IMR-90 (cell line): ENCODE data around the gene PAN2. TPM values are rescaled to one million over a fixed set of nuclear protein-coding genes. Genes with fewer than 3 reads are reported as not detected.

Experiments
- ATAC-seq: fragments of 200-7000 bp; cut with Tn5 transposase; 2 replicates; pipeline ENCODE4 v1.9.1; 2020; ENCODE audit warnings: low read depth, mild to moderate bottlenecking, moderate library complexity
- BruUV-seq: library from RNA; stranded (reverse); fragments of 400-500 nt; replicated peaks from 2 replicates; lab custom pipeline; 2021; lab: Mats Ljungman, UMichigan
- CTCF ChIA-PET: fragments of 300-600 bp; formaldehyde crosslinking; extraction: SDS; loops from one replicate; lab custom pipeline; 2021; ENCODE audit warnings: antibody characterized with exemption; lab: Yijun Ruan, JAX
- POLR2A ChIA-PET: fragments of 300-600 bp; sonication (Branson Sonifier 250); formaldehyde crosslinking; loops from one replicate; lab custom pipeline; 2022; ENCODE audit warnings: antibody characterized with exemption; ENCODE audit not compliant: unreplicated experiment; lab: Charles Lee
- DNase-seq: peaks from one replicate; pipeline ENCODE4 v3.0.0; 2013
- H2AFZ ChIP-seq: replicated peaks from 2 replicates; pipeline ENCODE3; 2013; ENCODE audit warnings: low read length, mild to moderate bottlenecking; ENCODE audit not compliant: poor library complexity
- H2AK5ac ChIP-seq: 2 replicates; pipeline ENCODE4 v1.6.1; 2013; ENCODE audit warnings: low read depth, low read length, inconsistent platforms
- H2AK9ac ChIP-seq: replicated peaks from 2 replicates; pipeline ENCODE3; 2013; ENCODE audit warnings: mild to moderate bottlenecking, low read depth, low read length, moderate library complexity; ENCODE audit not compliant: poor library complexity
- H2BK120ac ChIP-seq: 2 replicates; pipeline ENCODE4 v1.6.1; 2013; ENCODE audit warnings: low read depth, low read length, inconsistent platforms
- H2BK15ac ChIP-seq: 3 replicates; pipeline ENCODE4 v1.6.1; 2013; ENCODE audit warnings: low read depth, low read length, inconsistent platforms
- H2BK20ac ChIP-seq: 2 replicates; pipeline ENCODE4 v1.6.1; 2013; ENCODE audit warnings: low read depth, mild to moderate bottlenecking, inconsistent platforms, low read length, moderate library complexity
- H2BK5ac ChIP-seq: 2 replicates; pipeline ENCODE4 v1.6.1; 2013; ENCODE audit warnings: mild to moderate bottlenecking, low read depth, low read length, inconsistent platforms; ENCODE audit not compliant: poor library complexity, severe bottlenecking
- H3K14ac ChIP-seq: replicated peaks from 2 replicates; pipeline ENCODE4 v1.6.1; 2013; ENCODE audit warnings: low read depth, low read length, inconsistent platforms
- H3K18ac ChIP-seq: 2 replicates; pipeline ENCODE4 v1.6.1; 2013; ENCODE audit warnings: low read depth, low read length, control low read depth
- H3K23ac ChIP-seq: 2 replicates; pipeline ENCODE4 v1.6.1; 2013; ENCODE audit warnings: low read depth, low read length, inconsistent platforms
- H3K27ac ChIP-seq: 2 replicates; pipeline ENCODE4 v1.5.1; 2013; ENCODE audit warnings: mild to moderate bottlenecking, control low read depth, low read length; ENCODE audit not compliant: insufficient read depth
- H3K27me3 ChIP-seq: 2 replicates; pipeline ENCODE4 v1.6.1; 2013; ENCODE audit warnings: low read length; ENCODE audit not compliant: control insufficient read depth, insufficient read depth
- H3K36me3 ChIP-seq: 2 replicates; pipeline ENCODE4 v1.6.1; 2013; ENCODE audit warnings: low read length, mixed read lengths; ENCODE audit not compliant: control insufficient read depth, insufficient read depth
- H3K4ac ChIP-seq: 2 replicates; pipeline ENCODE4 v1.6.1; 2013; ENCODE audit warnings: low read depth, low read length, inconsistent platforms
- H3K4me1 ChIP-seq: 2 replicates; pipeline ENCODE4 v1.6.1; 2013; ENCODE audit warnings: low read length, mixed read lengths; ENCODE audit not compliant: control insufficient read depth, insufficient read depth
- H3K4me2 ChIP-seq: 2 replicates; pipeline ENCODE4 v1.6.1; 2013; ENCODE audit warnings: low read depth, mild to moderate bottlenecking, control low read depth, low read length, moderate library complexity
- H3K4me3 ChIP-seq: 2 replicates; pipeline ENCODE4 v1.5.1; 2013; ENCODE audit warnings: low read depth, mild to moderate bottlenecking, control low read depth, low read length, moderate library complexity; ENCODE audit not compliant: insufficient read depth
- H3K56ac ChIP-seq: 2 replicates; pipeline ENCODE4 v1.6.1; 2013; ENCODE audit warnings: low read length, inconsistent platforms; ENCODE audit not compliant: insufficient read depth; ENCODE audit errors: extremely low read depth
- H3K79me1 ChIP-seq, 2 experiments: 2 replicates each; pipeline ENCODE4 v1.6.1; 2013; ENCODE audit warnings: low read length in 2 of 2, inconsistent platforms in 1 of 2, low read depth in 1 of 2
- H3K9ac ChIP-seq: 2 replicates; pipeline ENCODE4 v1.6.1; 2013; ENCODE audit warnings: low read depth, low read length, control low read depth
- H3K9me1 ChIP-seq: 2 replicates; pipeline ENCODE4 v1.6.1; 2013; ENCODE audit warnings: low read length, inconsistent platforms; ENCODE audit not compliant: insufficient read depth
- H3K9me3 ChIP-seq: 2 replicates; pipeline ENCODE4 v1.6.1; 2013; ENCODE audit warnings: low read length; ENCODE audit not compliant: control insufficient read depth, insufficient read depth
- H4K20me1 ChIP-seq: 2 replicates; pipeline ENCODE4 v1.6.1; 2013; ENCODE audit warnings: low read length, inconsistent platforms; ENCODE audit not compliant: insufficient read depth
- H4K5ac ChIP-seq: 2 replicates; pipeline ENCODE4 v1.6.1; 2013; ENCODE audit warnings: mild to moderate bottlenecking, low read depth, low read length, control low read depth
- H4K8ac ChIP-seq, 2 experiments: 2 replicates each; pipeline ENCODE4 v1.6.1; 2013; ENCODE audit warnings: low read depth in 2 of 2, low read length in 2 of 2, control low read depth in 1 of 2, inconsistent platforms in 1 of 2
- H4K91ac ChIP-seq: 2 replicates; pipeline ENCODE4 v1.6.1; 2013; ENCODE audit warnings: low read depth, low read length, inconsistent platforms; ENCODE audit not compliant: insufficient read depth
- ELK1 ChIP-seq: fragments of 150-350 bp; IDR thresholded peaks from 2 replicates; pipeline ENCODE4 v1.6.1; 2016; ENCODE audit warnings: low read depth, mild to moderate bottlenecking, low read length, moderate library complexity, borderline replicate concordance
- MXI1 ChIP-seq: IDR thresholded peaks from 2 replicates; pipeline ENCODE4 v1.6.1; 2012; ENCODE audit warnings: low read depth, mild to moderate bottlenecking, low read length, moderate library complexity, borderline replicate concordance
- NFE2L2 ChIP-seq: fragments of 150-350 bp; IDR thresholded peaks from 2 replicates; pipeline ENCODE4 v1.6.1; 2016; ENCODE audit warnings: low read depth, mild to moderate bottlenecking, low read length
- RFX5 ChIP-seq: IDR thresholded peaks from 2 replicates; pipeline ENCODE4 v1.8.0; 2012; ENCODE audit warnings: low read depth, mild to moderate bottlenecking, low read length, moderate library complexity
- WGBS, 2 experiments: methylation state at CpG; one replicate each; pipeline versions ENCODE4 v1.1.5 to v1.1.7; 2013; ENCODE audit warnings: missing lambda C conversion rate in 2 of 2; ENCODE audit not compliant: insufficient read length in 1 of 2; ENCODE audit errors: extremely low coverage in 2 of 2; 5-methylcytosine and 5-hydroxymethylcytosine counted together
- dilution Hi-C: fragments of 300-500 bp; cut with HindIII; formaldehyde crosslinking; loops from one replicate; pipeline ENCODE4 v1.14.3; 2018; ENCODE audit warnings: low sequenced_read_pairs; ENCODE audit not compliant: unreplicated experiment
- in situ Hi-C: fragments of 300-500 bp; cut with MboI; formaldehyde crosslinking; loops from 3 replicates; pipeline ENCODE4 v1.14.3; 2019; ENCODE audit warnings: low sequenced_read_pairs, inconsistent platforms, mixed read lengths
- intact Hi-C: fragments of 100-400 bp; cut with micrococcal nuclease; formaldehyde crosslinking; loops from 2 replicates; pipeline ENCODE4 v1.10.0; 2022
- polyA plus RNA-seq, 3 experiments: library from polyadenylated mRNA; depleted of rRNA; stranded (reverse); fragments of >200 nt; gene quantifications; 2 replicates each; pipeline ENCODE4 v1.2.3, GENCODE V29; 2012; ENCODE audit warnings: low replicate concordance in 1 of 3
- total RNA-seq: library from RNA; depleted of rRNA; stranded (reverse); fragments of >200 nt; gene quantifications from 2 replicates; pipeline ENCODE4 v1.2.3, GENCODE V29; 2012

Gene PAN2
- total and polyA plus RNA-seq, 2 of the 4 experiments (the other 2 are of a cell fraction) = 9.7 to 20.2 TPM

- Histone ChIP-seq H2AK9ac (no peak overlapping the region), H3K23ac (no peak overlapping the region), H4K91ac (no peak overlapping the region), H2AK5ac (no peak overlapping the region), H3K9me1 (no peaks in the 10 kb centered on the region), H2AFZ (no peak overlapping the region), H2BK20ac (no peak overlapping the region), H3K4me2 (no peak overlapping the region), H3K27me3 (peaks cover 9% of the 10 kb centered on the region), H3K14ac (no peak overlapping the region), H3K36me3 (no peaks in the 10 kb centered on the region), H3K4me1 (peaks cover 9% of the 10 kb centered on the region), H4K8ac (no peak overlapping the region), H3K18ac (no peak overlapping the region), H3K4ac (no peak overlapping the region), H3K27ac (no peak overlapping the region), H3K56ac (no peak overlapping the region), H3K79me1 (no peaks in the 10 kb centered on the region), H2BK5ac (no peak overlapping the region), H4K5ac (no peak overlapping the region), H3K9me3 (no peaks in the 10 kb centered on the region), H3K9ac (no peak overlapping the region), H2BK120ac (no peak overlapping the region), H4K20me1 (no peaks in the 10 kb centered on the region), H3K4me3 (no peak overlapping the region), H2BK15ac (no peak overlapping the region)
- ChIA-PET CTCF (no interaction called here), POLR2A (no interaction called here)
- TF ChIP-seq NFE2L2 (no peak), RFX5 (no peak), ELK1 (no peak), MXI1 (no peak)
- intact Hi-C loops (no loop called here), dilution Hi-C loops (no loop called here), in situ Hi-C loops (no loop called here)
- BruUV-seq = no TSS peak
- no peak for DNase-seq
- no CpG with 5 or more reads among the region's 16 CpGs for WGBS, 2 experiments
- ATAC-seq = no peak
Measured at GRCh38 chr12:56382611-56383010, 48.8 kb upstream of the PAN2 start.
